ENCODE results near the gene UNC5B.

DNA sequence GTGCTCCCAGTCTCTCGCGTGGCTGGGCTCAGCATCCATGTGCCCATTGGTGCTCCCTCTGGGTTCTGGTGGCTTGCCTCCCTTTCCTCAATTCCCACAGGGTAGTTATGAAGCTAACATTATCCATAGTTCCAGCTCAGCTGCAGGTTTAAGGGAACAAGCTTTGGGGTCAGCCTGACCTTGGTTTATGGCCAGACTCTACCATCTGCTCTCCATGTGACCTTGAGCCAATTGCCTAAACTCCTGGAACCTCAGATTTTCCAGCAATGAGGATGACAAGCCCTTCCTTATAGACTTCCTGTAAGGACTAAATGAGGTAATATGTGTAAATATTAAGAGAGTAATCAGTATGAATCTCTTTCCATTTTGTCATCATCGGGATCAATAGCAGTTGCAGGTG lies 96.6 kb downstream of the UNC5B start:
- TF ChIP-seq, protein P1, sequence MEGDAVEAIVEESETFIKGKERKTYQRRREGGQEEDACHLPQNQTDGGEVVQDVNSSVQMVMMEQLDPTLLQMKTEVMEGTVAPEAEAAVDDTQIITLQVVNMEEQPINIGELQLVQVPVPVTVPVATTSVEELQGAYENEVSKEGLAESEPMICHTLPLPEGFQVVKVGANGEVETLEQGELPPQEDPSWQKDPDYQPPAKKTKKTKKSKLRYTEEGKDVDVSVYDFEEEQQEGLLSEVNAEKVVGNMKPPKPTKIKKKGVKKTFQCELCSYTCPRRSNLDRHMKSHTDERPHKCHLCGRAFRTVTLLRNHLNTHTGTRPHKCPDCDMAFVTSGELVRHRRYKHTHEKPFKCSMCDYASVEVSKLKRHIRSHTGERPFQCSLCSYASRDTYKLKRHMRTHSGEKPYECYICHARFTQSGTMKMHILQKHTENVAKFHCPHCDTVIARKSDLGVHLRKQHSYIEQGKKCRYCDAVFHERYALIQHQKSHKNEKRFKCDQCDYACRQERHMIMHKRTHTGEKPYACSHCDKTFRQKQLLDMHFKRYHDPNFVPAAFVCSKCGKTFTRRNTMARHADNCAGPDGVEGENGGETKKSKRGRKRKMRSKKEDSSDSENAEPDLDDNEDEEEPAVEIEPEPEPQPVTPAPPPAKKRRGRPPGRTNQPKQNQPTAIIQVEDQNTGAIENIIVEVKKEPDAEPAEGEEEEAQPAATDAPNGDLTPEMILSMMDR (IDR thresholded peaks at IDR 0.05), result no peak
- no peak for TF ChIP-seq POLR2A (IDR thresholded peaks at IDR 0.05)

Measured in thyroid gland (tissue), 4 donors.